ENCODE data around the gene TFAM.
A peak's percentile ranks its signal among the peaks of the same experiment; 100 is the strongest.
"Not testable (repeated sequence)": the region's sequence is repeated elsewhere in the genome, so short reads cannot be mapped to it uniquely, and the experiment has no call there.

The TFAM gene

DNA sequence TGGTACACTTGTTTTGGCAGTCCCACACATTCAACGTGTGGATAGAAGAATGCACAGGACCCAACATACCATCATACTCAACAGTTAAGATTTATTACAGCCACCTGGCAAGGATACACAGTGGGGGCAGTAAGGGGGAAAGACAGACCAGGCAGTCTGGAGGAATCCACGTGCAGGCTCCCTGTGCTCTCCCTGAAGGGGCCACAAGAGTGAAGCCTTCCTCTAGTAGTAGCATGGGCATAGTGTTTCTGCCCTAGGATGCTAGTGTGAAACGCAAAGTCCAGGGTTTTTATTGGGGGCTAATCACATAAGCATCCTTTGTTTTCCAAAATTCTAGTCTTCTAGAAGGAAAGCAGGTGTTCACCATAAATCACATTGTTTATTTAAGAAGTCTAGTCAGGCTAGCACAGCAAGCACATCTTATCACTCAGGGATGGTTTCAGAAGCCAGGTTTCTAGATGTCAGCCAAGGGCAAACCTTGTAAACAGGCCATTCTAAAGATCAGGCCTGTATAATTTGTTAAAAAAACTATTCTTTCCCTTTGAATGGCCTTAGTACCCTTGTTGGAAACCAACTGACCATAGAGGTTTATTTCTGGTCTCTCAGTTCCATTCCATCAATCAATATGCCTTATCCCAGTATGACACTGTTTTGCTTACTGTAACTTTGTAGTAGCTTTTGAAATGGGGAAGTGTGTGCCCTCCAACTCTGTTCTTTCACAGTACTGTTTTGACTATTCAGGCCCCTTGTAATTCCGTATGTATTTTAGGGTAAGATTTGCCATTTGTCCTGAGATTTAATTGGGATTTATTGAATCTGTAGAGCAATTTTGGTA is 12.4 kb upstream of the TFAM start:
- no peak for DNase-seq (ENCODE audit: low read depth in 1 of 2, low spot score in 1 of 2)

- DNase-seq (ENCODE audit: low read depth in 1 of 2, low spot score in 1 of 2): no peak
These were observed 11.8 kb upstream of the TFAM start for GRCh38 chr10:58373442-58373827.

DNA sequence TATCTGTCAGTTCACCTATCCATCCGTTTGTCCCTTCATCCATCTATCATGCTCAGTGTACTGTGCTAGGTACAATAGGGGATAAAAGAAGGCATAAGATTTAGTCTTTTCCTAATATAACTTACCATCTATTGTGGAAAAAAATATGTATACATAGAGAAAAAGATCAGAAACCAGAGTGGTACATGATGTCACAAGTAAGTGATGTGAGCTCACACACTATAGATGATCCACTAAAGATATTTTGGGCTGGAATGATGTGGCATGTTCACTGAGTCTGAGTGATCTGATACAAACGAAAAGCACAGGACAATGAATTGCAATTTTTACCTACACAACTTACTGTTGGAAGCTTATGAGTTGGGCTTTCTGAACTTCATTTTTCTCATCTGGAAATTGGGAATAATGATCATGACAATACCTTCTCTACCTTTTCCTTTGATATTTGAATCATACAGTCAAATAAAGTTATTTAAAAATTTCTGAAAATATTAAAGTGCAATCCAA is 2.7 kb upstream of the TFAM start:
- DNase-seq (ENCODE audit: low read depth in 1 of 2, low spot score in 1 of 2): no peak

DNA sequence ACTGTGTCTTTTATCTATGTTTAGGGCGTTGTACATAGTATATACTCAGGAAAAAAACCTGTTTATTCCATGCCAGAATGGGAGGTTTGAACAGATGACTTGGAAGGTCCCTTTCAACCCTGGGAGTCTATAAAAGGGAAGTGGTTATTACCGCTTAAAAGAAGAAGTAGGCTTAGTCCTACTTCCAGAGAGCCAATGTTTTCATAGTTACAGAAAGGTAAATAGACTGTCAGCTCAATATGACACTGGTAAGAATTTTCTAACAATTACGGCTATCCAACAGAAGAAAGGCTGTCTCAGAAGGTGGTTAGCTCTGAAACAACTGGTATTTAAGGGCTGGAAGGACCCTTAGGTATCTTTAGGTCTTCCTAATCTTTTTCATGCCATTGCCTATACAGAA is 1.1 kb upstream of the TFAM start:
- DNase-seq (ENCODE audit: low read depth in 1 of 2, low spot score in 1 of 2): no peak

GRCh38 chr10:58384544-58384998 is 639 bp upstream of the TFAM start:
- DNase-seq (ENCODE audit: low read depth in 1 of 2, low spot score in 1 of 2): no peak

- peak in 1 of 2 donors; percentile 3 for DNase-seq (ENCODE audit: low read depth in 1 of 2, low spot score in 1 of 2)
These were observed 538 bp downstream of the TFAM start for GRCh38 chr10:58385784-58386112.

DNA sequence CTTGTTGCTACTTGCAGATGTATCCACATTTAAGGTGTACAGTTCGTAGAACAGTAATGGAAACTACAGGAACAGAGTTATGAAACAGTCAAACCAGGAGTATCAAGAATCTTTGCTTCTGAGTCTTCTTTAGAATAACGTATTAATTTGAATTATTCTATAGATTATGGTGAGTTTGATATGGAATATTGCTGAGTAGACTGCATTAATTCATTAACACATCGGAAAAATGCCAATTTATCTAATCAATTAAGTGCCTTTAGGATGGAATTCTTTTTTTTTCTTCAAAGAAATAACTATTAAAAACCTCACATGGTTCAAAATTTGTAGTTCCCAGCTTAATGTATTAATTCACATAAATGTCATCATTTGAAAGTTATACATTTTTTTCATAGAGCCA is 3.8 kb downstream of the TFAM start:
- DNase-seq (ENCODE audit: low read depth in 1 of 2, low spot score in 1 of 2): no peak

DNA sequence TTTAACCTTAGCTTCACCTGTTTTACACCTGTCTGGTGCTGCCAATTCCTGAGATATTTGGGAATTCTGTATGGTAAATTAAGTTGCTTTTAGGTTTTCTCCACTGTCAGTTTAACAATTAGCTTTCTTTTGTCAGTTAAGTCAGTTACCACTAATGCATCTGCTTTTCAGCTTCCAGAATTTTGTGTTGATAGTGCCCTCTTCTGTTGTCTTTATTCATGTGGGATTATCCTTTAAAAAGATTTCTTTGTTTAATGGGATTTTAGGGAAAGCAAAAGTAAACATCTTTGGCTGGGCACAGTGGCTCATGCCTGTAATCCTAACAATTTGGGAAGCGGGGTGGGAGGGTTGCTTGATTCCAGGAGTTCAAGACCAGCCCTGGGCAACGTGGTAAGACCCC is 8.1 kb downstream of the TFAM start:
- no peak for DNase-seq (ENCODE audit: low read depth in 1 of 2, low spot score in 1 of 2)

DNA sequence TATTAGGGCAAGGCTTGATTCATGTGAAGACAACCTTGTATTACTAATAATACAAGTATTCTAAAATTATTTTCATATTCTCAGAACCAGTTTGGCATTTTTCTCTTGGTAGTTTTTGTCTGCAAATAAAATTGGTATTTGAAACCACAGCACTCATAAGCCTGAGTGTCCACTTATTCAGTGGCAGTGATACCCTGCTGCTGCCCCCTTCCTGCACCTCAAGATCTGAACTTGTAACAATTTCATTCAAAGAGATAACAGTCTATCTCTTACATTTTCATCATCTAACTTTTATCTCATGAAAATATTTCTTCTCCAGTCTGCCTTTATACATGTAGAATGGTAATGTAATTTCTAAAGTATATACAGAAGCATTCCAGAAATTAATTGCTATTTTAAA is 9.3 kb downstream of the TFAM start:
- no peak for DNase-seq (ENCODE audit: low read depth in 1 of 2, low spot score in 1 of 2)

DNA sequence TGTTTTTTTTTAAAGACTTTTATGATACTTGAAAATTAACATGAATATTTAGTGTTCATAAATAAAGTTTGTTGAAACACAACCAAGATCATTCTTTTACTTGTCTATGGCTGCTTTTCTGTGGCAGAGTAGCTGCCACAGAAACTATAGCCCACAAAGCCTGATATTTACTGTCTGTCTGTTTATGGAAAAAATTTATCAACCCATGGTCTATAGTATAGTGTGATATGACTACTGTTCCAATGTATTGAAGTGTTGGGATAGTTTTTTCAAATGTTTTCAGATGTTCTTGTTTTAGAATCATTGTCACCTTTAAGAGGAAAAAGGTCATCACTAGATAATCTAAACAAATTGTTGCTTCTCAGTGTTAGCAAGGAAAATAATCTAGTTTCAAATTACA is 10.8 kb downstream of the TFAM start:
- DNase-seq (ENCODE audit: low read depth in 1 of 2, low spot score in 1 of 2): no peak

- no peak for DNase-seq (ENCODE audit: low read depth in 1 of 2, low spot score in 1 of 2)
These were observed 12.6 kb downstream of the TFAM start for GRCh38 chr10:58397830-58398229.

- DNase-seq (ENCODE audit: low read depth in 1 of 2, low spot score in 1 of 2): no peak
These were observed 14.2 kb downstream of the TFAM start for GRCh38 chr10:58399410-58399809.

DNA sequence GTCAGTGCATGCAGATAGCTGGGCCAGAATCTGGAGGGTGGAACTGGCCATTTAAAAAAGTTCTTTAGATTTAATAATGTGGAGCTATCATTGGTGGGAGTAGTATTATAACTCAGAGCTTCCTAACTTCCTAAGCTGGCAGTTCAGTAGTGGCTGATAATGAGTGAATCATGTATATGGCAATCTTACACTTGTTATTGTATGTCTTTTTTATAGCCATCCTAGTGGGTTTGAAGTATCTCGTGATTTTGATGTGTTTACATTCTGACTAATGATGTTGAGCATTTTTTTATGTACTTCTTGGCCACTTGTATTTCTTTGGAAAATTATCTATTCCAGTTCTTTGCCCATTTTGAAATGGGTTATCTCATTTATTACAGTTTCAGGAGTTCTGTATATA is 15.4 kb downstream of the TFAM start:
- no peak for DNase-seq (ENCODE audit: low read depth in 1 of 2, low spot score in 1 of 2)

DNA sequence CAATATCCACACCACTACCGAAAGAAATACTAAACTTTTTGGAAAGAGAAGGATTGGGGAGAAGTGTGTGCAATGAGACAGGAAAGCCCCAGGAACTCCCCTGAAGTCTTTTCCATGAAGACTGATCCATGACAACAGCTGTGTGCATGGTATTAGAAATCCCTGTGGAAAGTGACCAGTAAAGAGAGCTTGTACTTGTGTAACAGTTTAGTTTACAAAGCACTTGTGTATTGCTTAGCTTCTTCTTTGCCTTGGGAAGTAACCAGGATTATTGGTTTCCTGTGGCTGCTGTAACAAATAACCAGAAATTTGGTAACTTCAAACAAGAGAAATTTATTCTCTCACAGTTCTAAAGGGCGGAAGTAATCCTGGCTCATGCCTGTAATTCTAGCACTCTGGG is 18.8 kb downstream of the TFAM start:
- no peak for DNase-seq (ENCODE audit: low read depth in 1 of 2, low spot score in 1 of 2)

- no peak for DNase-seq (ENCODE audit: low read depth in 1 of 2, low spot score in 1 of 2)
These were observed 24.9 kb downstream of the TFAM start for GRCh38 chr10:58409956-58410610.

DNA sequence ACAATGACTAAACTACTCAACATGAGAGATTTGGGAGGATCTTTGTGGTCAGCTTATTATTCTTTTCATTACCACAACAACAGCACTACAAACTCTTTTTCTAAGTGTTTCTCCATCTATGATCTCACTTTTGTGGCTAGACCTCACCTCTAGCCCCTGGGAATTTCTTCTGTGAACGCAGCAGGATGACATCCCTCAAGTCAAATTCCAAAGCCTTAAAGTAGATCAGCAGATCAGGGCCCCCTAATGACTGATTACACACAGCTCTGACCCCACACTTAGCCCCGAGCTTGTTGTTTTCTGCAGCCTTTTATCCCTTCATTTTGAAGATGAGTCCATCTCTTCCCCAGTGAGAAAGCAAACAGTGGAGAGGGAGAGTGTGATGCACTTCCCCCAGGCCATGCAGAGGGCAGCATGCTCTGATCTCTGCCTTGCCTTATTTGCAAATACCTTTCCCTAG is 27.3 kb downstream of the TFAM start:
- DNase-seq (ENCODE audit: low read depth in 1 of 2, low spot score in 1 of 2): no peak

DNA sequence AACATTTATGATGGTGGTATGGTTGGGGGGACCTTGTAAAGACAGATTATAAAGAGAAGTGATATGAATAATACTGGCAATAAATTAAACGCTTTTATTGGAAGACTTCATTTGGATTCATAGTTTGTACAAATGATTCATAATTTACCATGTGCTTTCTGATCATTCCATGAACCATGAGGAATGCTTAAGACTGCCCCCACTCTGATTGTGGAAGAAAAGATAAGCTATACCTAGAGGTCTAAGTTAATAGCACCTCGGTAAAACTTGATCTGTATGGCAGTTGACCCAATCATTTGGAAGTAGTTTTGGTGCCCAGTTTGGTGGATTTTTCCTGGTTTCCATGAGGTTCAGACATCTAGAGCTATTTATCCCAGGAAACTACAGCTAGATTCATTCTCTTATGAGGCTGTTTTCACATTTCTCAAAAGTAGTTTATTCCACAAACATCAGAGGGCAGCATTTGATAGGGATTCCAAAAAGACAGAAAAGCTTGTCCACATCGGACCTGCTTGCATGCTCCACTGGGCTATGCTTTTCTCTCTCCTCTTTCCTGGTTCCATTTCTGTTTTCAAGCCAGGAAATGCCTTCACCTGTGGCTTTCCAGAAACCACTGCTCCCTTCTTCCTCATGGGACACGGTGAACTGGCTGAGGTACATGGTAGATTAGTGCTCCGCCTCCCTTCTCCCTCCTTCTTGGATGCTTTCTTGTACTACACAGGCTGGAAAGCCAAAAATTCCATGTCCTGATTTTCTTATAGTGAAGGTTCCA is 29.2 kb downstream of the TFAM start:
- no peak for DNase-seq (ENCODE audit: low read depth in 1 of 2, low spot score in 1 of 2)

DNA sequence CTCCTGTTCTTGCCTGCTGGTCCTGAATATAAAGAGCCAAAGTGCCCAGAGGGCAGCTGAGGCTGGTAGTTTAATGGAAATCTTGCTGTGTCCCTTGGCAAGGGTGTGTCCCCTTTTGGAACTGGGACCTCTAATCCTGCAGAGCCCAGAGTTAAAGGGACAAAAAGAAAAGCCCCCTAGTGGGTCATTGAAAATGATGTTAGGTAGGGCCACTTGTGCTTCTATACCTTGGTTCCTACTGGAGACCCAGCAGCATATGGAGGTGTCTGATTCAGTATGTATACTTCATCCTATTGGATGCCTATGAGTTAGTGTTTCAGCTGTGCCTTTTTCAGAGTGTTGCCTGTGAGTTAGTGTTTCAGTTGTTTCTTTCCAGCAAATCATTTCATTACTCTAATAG is 30.5 kb downstream of the TFAM start:
- no peak for DNase-seq (ENCODE audit: low read depth in 1 of 2, low spot score in 1 of 2)

DNA sequence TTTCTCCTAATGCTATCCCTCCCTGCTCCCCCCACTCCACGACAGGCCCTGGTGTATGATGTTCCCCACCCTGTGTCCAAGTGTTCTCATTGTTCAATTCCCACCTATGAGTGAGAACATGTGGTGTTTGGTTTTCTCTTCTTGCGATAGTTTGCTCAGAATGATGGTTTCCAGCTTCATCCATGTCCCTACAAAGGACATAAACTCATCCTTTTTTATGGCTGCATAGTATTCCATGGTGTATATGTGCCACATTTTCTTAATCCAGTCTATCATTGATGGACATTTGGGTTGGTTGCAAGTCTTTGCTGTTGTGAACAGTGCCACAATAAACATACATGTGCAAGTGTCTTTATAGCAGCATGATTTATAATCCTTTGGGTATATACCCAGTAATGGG is 32.7 kb downstream of the TFAM start:
- not testable (repeated sequence) for DNase-seq (ENCODE audit: low read depth in 1 of 2, low spot score in 1 of 2)

- DNase-seq (ENCODE audit: low read depth in 1 of 2, low spot score in 1 of 2): no peak
These were observed 39.0 kb downstream of the TFAM start for GRCh38 chr10:58424176-58424575.

DNA sequence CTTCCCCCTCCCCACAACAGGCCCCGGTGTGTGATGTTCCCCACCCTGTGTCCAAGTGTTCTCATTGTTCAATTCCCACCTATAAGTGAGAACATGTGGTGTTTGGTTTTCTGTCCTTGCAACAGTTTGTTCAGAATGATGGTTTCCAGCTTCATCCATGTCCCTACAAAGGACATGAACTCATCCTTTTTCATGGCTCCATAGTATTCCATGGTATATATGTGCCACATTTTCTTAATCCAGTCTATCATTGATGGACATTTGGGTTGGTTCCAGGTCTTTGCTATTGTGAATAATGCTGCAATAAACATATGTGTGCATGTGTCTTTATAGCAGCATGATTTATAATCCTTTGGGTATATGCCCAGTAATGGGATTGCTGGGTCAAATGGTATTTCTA is 43.2 kb downstream of the TFAM start:
- not testable (repeated sequence) for DNase-seq (ENCODE audit: low read depth in 1 of 2, low spot score in 1 of 2)

DNA sequence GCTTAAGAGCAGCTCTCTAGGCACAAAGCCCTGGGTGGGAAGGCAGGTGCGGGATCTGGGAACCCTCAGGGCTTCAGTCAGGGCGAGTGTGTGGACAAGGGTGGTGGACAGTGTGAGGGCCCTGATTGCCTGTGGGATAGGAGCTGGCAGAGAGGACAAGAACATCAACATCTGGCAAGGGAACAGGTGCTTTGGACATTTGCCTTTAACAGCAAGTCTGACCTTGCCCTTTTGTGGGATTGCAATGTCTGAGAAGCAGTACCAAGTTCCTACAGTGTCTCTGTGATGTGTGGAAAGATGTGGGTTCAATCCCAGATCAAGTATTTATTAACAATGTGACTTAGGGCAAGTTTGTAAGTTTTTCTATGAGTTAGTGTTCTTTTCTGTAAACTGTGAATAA is 46.7 kb downstream of the TFAM start:
- no peak for DNase-seq (ENCODE audit: low read depth in 1 of 2, low spot score in 1 of 2)
